ENCODE measurements around the gene FAHD1.

DNA sequence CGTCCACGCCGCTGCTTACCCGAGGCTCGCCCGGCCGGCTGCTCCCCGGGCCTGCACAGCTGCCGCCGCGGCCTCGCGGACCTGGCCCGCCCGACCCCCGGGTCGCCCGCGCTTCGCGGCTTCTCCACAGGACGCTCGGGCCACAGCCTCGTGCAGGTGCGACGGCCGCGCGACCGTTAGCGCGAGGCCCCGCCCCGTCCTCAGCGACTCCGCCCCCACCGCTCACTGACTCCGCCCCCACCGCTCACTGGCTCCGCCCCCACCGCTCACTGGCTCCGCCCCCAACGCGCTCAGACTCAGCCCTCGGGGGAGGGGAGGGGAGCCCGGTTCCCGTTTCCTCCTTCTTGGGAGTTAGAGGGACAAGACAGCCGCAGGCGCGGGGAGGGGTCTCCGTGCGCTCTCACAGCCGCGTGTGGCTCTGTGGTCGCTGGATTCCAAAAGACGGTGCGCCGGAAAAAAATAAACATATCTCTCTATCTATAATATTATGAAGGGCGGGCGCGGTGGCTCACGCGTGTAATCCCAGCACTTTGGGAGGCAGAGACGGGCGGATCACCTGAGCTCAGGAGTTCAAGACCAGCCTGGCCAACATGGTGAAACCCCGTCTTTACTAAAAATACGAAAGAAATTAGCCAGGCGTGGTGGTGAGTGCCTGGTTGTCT is 45.1 kb downstream of the FAHD1 start, which contains the start of gene MEIOB:
- no peak for TF ChIP-seq POLR2A (IDR thresholded peaks at IDR 0.05)
- TF ChIP-seq, protein P1, sequence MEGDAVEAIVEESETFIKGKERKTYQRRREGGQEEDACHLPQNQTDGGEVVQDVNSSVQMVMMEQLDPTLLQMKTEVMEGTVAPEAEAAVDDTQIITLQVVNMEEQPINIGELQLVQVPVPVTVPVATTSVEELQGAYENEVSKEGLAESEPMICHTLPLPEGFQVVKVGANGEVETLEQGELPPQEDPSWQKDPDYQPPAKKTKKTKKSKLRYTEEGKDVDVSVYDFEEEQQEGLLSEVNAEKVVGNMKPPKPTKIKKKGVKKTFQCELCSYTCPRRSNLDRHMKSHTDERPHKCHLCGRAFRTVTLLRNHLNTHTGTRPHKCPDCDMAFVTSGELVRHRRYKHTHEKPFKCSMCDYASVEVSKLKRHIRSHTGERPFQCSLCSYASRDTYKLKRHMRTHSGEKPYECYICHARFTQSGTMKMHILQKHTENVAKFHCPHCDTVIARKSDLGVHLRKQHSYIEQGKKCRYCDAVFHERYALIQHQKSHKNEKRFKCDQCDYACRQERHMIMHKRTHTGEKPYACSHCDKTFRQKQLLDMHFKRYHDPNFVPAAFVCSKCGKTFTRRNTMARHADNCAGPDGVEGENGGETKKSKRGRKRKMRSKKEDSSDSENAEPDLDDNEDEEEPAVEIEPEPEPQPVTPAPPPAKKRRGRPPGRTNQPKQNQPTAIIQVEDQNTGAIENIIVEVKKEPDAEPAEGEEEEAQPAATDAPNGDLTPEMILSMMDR (IDR thresholded peaks at IDR 0.05 in 4 of 5, conservative IDR thresholded peaks at IDR 0.05 in 1 of 5): no peak
